Skeletal muscle cell (primary cell): ENCODE data around the gene GPX4.
A peak's percentile ranks its signal among the peaks of the same experiment; 100 is the strongest.

Experiments
- DNase-seq: peaks from one replicate; pipeline ENCODE4 v3.0.0-alpha.2; 2010; ENCODE audit warnings: low read depth
- H3K4me3 ChIP-seq: 2 replicates; pipeline ENCODE4 v1.5.1; 2011; ENCODE audit warnings: low read depth, mild to moderate bottlenecking, control low read depth, low read length, moderate library complexity

GPX4 gene

DNA sequence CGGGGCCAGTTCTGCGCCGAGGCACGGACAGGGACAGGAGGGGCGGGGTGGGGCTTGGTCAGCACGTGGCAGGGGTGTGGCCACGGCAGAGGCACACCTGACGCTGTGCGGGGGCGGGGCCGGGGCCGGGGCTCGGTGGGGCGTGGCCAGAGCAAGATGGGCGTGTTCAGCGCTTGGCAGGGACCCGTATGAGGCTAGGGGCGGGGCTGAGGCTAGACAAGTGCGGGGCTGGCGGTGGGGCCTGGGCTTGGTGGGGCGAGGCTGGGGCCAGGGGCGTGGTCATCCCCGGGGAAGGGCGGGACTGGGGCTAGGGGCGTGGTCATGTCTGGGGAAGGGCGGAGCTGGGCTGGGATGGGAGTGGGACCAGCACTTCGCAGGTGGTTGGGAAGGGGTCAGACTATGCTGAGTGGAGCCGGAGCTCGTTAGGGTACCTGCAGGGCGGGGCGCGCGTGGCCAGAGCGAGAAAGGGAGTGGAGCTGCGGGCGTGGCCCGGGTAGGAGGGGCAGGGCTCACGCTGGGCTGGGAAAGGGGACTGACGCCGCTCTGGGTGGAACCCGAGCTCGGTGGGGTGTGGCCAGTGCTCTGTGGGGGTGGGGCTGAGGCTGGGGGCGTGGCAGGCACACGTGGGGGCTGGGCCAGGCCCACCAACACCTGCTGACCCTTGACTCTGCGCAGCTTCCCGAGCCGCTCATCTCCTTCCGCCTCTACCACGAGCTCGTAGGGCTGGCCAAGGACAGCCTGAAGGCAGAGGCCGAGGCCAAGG is 21.4 kb upstream of the GPX4 start:
- DNase-seq = no peak

DNA sequence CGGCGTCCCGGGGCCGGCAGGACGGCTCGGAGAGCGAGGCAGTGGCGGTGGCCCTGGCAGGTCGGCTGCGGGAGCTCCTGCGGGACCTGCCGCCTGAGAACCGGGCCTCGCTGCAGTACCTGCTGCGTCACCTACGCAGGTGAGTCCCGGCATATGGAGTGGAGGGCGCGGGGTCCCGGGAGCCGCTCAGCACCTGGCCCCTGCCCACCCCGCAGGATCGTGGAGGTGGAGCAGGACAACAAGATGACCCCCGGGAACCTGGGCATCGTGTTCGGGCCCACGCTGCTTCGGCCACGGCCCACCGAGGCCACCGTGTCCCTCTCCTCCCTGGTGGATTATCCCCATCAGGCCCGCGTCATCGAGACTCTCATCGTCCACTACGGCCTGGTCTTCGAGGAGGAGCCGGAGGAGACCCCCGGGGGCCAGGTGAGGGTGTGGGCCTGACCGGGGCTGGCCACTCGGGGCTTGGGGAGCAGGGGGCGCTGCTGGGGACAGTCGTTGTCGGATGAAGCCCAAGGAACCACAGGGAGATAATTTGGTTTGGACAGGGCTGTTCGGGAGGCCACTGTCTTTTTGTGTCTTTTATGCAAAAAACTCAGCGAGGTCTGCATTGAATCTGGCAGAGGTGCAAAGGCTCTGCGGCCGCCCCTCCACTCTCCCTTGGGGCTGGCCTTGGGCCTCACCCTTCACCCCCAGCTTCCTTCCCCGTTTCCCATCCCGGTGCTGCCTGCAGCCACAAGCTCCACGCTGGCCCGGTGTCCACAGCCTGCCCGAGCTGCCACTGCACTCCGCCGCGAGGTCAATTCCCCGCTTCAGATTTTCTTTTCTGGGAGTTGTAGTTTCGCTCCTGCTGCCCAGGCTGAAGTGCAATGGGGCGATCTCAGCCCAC is 20.6 kb upstream of the GPX4 start:
- no peak overlapping the region for H3K4me3 ChIP-seq
- no peak for DNase-seq

More for the DNA sequence above, 21.4 kb upstream of the GPX4 start:
- peak overlapping the region; percentile 21 for H3K4me3 ChIP-seq

DNA sequence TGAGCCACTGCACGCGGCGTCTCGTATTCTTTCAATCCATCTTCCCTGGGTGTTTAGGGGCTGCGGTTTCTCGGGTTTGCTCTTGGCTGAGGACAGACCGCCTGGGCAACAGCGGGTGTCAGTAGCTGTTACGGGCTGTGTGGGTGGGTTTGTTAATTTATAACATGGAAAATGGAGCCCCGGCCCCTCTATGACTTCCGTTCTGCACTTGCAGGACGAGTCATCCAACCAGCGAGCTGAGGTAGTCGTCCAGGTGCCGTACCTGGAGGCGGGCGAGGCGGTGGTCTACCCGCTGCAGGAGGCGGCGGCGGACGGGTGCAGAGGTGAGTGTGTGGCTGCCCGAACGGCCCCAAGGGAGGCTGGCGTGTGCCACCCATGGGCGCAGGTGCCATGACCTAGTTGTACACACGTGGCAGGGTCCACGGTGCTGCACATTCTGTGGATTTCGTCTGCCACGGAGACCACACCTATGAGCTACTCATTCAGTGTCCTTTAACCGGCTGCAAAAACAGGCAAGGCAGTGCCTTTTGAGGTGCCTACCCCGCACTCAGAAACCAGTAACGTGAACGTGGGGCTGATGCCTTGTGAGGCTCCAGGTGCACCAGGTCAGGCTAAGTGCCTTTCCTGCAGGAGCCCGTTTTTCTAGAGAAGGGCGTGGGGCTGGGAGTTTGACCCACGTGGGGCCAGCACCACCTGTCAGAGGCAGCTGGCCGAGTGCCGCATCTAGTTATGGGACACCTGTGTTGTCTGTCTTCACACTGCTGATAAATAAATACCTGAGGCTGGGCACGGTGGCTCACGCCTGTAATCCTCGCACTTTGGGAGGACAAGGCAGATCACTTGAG is 19.5 kb upstream of the GPX4 start:
- no peak overlapping the region for H3K4me3 ChIP-seq
- DNase-seq = no peak

DNA sequence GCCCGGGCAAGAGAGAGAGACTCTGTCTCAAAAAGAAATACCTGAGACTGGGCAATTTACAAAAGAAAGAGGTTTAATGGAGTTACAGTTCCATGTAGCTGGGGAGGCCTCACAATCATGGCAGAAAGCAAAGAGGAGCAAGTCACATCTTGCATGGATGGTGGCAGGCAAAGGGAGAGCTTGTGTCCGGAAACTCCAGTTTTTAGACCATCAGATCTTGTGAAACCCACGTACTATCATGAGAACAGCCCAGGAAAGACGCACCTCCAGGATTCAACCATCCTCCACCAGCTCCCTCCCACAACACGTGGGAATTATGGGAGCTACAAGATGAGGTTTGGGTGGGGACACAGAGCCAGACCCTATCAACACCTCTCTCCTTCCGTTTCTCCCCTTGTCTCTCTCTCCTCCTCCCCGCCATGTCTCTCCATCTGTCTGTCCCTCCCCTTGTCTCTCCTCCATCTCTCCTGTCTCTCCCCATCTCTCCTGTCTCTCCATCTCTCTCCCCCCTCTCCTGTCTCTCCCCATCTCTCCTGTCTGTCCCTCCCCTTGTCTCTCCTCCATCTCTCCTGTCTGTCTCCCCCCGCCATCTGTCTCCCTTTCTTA is 18.6 kb upstream of the GPX4 start:
- no peak for DNase-seq
- H3K4me3 ChIP-seq = no peak overlapping the region

DNA sequence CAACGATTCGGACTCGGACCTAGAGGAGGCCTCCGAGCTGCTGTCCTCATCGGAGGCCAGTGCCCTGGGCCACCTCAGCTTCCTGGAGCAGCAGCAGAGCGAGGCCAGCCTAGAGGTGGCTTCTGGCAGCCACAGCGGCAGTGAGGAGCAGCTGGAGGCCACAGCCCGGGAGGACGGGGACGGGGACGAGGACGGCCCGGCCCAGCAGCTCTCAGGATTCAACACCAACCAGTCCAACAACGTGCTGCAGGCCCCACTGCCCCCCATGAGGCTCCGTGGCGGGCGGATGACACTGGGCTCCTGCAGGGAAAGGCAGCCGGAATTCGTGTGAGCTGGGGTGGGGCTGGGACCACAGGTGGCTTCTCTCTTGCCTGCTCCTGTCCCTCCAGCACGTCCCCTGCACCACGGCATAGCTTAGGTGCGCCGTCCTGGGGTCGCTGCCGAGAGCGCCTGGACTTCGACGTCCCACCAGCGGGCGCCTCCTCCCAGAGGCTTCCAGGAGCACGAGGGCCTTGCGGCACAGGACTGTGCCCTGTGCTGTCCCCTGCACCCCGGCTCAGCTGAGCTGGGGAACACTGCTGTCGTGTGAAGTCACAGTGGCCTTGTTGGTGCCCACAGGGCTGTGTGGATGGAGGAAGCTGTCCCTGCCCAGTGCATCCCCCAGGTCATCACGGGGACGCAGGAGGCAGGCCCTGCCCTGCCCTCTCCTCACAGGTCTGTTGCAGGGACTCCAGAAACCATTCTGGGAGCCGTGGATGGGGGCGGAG is 17.9 kb upstream of the GPX4 start:
- H3K4me3 ChIP-seq = no peak overlapping the region
- DNase-seq = no peak

DNA sequence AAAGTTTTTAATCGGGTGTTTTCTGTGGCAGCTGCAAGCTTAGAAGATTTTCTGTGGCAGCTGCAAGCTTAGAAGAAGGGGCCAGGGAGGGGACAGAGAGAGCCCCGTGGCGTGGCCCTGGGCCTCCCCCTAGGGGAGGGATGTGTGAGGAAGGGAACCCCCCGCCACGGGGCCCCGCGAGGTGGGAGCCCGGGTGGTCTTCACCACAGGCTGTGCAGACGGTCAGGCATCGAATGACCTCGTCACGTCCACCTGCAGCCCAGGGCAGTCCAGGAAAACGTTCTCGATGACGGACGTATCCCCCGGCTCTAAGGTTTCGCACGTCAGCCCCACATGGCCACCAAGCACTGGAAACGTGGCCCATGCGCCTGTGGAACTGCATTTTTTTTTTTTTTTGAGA is 17.2 kb upstream of the GPX4 start:
- no peak for DNase-seq
- H3K4me3 ChIP-seq = no peak overlapping the region

DNA sequence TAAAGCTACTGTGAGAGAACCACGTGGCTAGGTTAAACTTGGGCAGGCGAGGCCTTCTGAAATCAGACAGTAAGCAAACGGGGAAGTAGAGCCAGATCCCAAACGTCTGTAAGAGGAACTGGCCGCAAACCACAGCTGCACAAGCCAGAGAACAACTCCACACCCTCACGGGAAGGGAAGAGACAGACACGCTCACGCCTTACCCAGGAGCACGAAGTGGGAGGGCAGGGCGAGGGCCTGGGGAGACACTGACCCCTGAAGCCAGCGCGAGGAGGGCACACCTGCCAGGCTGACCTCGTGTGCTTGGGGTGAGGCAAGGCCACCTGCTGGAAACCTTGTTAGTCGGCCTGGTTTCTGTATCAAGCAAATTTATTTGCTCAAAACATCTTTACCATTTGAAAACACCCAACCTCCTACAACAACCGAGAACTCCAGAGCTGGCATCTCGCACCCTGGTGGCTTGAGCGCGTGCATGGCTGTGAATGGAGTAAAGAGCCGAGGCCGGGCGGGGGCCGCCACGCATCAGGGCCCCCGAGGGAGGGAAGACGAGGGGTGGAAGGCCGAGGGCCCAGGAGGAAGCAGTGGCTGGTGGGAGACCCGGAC is 15.9 kb upstream of the GPX4 start:
- no peak for DNase-seq
- H3K4me3 ChIP-seq = no peak overlapping the region

DNA sequence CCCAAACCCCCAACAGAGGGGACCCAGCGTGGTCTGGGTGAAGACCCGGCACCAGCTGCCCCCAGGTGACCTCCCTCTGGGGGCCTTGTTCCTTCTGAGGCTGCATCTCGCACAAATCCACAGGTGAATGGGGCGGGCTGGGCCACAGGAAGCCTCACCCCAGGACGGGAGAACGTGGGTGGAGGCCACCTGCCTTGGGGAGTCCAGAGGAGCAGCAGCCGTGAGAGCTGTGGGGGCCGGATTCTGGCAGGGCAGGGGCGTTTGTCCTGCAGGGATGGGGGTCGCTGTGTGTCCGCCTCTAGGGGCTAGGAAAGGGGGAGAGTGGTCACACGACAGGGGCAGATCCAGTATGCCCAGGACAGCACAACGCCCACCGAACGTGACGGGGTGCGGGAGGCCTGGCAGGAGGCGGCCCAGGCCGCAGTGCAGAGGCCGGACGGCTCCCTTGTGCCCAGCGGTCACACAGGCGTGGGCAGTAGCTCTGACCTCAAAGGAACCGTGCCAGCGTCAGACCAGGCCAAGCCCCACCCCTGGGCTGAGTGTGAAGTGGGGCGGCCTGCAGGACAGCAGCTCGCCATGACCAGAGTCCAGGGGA is 15.3 kb upstream of the GPX4 start:
- H3K4me3 ChIP-seq = no peak overlapping the region
- no peak for DNase-seq

DNA sequence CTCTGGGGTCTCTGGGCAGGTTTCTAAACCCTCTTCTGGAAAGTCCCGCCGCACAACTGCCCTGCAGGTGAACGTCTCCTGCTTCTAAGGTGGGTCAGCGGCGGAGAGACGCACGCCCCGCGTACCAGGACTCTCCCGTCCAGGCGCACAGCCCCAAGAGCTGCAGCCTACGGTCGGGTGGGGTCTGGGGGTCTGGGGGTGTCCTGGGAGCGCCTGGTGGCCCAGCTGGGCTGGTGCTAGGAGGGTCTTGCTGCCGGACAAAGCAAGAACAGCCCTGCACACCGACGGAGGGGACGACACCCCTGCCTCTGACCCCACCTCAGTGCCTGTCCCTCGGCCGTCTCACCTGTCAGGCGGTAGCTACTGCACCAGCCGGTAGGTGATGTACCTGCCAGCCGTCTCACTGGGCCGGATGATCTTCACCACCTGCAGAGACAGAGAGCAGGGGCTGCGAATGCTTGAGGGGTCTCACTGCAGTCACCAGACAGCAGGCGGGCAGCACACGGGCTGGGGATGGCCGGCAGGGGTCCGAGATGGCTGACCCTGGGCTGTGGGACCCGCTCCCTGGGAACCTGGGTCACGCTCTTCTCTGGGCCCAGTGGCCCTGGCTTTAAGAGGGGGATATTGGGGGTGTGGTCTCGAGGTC is 14.5 kb upstream of the GPX4 start:
- H3K4me3 ChIP-seq = no peak overlapping the region
- no peak for DNase-seq

DNA sequence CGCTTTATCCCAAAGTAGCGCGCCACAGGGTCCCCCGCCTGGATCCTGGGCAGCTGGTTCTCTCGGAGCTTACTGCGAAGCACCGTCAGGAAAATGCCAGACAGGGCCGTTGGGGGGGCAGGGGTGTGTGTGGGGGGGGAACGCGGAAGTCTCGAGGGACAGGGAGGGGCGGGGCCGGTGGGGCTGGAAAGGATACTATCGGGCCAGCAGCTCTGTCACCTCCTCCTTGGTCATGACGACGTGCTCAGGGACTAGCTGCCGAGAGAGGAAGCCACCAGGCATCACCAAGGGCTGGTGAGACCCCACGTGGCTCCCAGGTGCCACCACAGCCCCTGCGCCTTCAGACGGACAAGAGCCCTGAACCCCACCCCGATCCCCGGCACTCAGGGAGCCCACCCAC is 13.9 kb upstream of the GPX4 start:
- no peak for DNase-seq
- no peak overlapping the region for H3K4me3 ChIP-seq

DNA sequence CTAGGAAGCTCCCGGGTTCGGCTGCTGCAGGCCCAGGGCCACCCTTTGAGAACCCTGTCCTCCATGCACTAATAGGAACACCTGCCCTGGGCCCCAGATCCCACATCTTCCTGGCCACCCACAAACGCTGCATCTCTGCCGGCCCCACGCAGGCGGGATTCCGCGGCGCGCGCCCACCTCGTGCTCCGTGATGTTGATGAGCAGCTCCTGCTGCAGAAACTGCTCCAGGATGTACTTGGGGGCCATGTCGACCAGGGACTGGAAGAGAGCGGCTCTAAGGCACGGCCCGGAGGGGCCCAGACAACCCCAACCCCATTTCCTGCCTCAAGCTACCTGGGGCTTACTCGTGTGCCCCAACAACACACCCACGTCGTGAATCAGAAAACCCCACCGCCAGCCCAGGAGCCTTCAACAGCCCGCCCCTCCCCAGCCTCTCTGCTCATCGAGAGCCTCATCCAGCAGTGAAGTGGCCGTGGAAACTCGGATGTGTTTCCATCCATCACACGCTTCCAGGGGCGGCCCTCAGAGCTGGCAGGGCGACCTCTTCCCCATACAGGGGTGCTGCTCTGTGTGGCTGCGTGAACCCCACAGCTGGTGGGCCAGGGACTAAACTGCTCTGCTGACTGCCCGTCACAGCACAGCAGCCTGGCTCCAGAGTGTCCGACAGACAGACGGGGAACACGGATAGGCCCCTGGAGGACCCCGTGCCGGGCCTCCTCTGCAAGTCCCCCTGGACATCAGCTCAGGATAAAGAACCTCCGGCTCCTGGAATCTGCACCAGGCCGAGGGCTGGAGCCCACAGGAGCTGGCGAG is 12.9 kb upstream of the GPX4 start:
- no peak overlapping the region for H3K4me3 ChIP-seq
- DNase-seq = no peak

DNA sequence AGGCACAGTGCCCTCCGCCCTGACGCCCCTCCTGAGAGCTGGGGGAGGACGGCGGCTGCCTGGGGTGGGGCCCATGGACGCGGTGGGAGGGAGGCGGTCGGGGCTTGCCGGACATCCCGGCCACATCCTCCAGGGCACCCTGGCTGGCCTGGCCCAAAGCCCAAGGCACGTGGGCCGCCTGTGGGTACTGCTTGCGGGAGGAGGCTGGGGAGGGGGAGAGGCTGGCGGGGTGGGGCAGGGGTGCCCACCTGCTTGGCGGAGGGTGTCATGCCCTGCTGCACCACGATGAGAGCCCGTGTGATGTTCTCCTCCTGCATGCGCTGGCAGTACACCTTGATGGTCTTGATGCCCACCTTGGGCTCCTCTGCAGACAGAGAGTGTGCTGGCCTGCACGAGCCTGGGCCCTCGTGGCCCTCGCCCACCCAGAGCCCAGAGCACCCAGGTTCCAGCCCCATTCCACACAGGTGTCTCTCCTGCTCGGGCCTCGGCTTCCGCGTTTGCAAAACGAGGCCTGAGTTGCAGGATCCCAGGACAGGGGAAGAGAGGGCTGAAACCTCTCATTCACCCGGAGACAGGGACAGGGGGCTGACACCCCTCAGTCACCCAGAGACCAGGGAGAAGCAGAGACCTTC is 12.1 kb upstream of the GPX4 start:
- no peak for DNase-seq
- H3K4me3 ChIP-seq = no peak overlapping the region

DNA sequence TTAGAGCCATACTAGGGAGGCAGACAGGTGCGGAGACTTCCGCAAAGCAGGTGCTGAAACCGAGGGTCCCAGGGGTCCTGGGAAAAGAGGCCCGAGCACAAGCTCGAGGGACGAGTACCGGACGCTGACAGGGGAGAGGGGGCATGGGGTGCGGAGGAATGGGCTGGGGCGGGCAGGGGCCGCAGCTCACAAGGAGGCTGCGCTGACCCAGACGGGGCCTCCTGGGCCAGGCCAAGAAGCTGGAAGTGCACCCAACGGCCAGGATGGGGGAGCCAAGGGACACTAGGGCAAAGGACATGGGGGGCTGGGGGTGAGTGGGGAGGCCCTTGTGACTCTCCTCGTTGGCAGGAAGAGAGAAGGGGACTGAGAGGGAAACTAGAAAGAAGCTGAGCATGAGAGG is 10.5 kb upstream of the GPX4 start:
- peak overlapping the region; percentile 89 for H3K4me3 ChIP-seq

DNA sequence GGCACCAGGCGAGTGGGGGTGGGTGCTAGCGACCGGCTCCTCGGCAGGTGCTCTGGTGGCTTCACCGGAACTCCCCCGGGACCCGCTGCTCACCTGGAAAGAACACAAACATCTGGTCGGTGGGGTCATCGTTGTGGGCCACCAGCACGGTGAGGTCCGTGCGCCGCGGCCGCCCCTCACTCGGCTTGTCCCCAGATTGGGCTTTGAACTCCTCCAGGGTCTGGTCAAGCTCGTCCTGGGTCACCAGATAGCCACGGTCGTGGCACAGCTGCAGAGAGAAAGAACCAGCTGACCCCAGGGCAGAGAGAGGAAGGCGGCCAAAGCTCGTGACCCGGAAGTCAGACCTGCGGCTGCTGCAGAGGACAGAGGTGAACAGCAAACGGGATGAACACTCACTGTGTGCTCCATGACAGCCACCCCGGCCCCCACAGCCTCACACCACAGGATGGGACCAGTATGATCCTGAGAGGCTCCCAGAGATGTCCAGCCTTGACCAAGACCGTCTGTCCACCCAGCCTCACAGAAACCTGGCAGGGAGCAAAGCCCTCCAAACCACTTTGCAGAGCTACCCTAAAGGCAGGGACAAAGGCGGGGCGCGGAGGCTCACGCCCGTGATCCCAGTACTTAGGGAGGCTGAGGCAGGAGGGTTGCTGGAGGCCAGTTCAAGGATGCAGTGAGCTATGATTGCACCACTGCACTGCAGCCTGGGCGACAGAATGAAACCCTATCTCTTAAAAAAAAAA is 9.8 kb upstream of the GPX4 start:
- peak overlapping the region; percentile 89 for H3K4me3 ChIP-seq
- no peak for DNase-seq

More for the DNA sequence above, 10.5 kb upstream of the GPX4 start:
- DNase-seq = no peak

DNA sequence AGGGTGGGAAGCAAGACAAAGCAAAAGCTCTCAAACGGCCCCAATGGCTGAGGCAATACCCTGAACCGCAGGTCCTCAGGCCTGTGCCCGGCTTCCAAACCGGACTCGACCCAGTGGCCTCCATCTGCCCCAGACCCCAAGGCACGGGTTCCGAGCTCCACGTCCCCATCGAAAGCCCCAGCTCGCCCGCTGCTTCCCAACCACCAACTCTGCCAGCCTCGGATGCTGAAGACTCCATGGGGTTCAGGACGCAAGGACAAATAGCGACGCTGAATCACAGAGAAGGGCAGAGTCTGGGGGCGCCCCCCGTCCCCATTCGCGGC is 9.2 kb upstream of the GPX4 start:
- H3K4me3 ChIP-seq = peak overlapping the region; percentile 89
- DNase-seq = no peak
